Measurements from ENCODE around the gene DDX39A. TPM values are rescaled to one million over a fixed set of nuclear protein-coding genes. Genes with fewer than 3 reads are reported as not detected.

The DDX39A gene
- total RNA-seq, 5 donors from 2014 or later (not counting 1 experiment from before 2014, with no cell fraction given): 159 to 280 (median 179) TPM

DNA sequence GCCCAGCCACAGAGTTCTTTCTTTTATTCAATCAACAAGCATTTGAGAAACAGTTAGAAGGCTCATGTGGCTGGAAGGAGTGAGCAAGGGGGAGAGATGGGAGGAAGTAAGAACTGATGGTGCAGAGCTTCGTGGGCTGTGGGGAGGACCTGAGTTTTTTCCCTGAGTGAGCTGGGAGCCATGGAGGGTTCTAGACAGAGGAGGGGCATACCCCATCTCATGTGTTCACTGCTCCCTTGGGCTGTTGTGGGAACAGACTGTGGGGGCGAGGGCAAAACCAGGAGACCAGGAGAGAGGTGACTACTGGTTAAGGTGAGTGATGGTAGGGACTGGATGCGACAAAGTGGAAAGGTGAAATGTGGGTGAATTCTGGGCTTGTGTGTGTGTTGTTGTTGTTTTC, 11.6 kb upstream of the DDX39A start:
- Histone ChIP-seq H3K4me1 (ENCODE audit: control insufficient read depth in 1 of 2, extremely low read depth in 1 of 2, insufficient read depth in 2 of 2, low read length in 2 of 2) (peaks cover 7 to 36% of the 10 kb centered on the region in 2 experiments), H3K9me3 (no peaks in the 10 kb centered on the region), H3K36me3 (ENCODE audit: control insufficient read depth in 2 of 2, extremely low read depth in 1 of 2, insufficient read depth in 1 of 2, low read length in 1 of 2) (peaks cover 0 to 3% of the 10 kb centered on the region in 2 donors), H3K27ac (ENCODE audit: low read length) (no peak overlapping the region), H3K4me3 (ENCODE audit: control insufficient read depth in 1 of 2, extremely low read depth in 1 of 2, low read length in 1 of 2) (no peak overlapping the region), H3K27me3 (replicated peaks in 1 of 2; ENCODE audit: control insufficient read depth in 2 of 2, extremely low read depth in 1 of 2, insufficient read depth in 2 of 2, low read length in 1 of 2) (peaks cover 0 to 9% of the 10 kb centered on the region in 2 experiments)
- WGBS (ENCODE audit: insufficient coverage): 100% methylated on average over 1 of the region's 3 CpGs
- CTCF ChIA-PET: interaction anchor here in 1 of 2 donors (1.5 kb wide), 1 partner anchor 10 kb away, joined by 3 read pairs; no protein-coding TSS in a partner anchor
- Mint-ChIP-seq H3K27ac (peak overlapping the region in 1 of 2 donors; percentile 48), H3K9me3 (no peaks in the 10 kb centered on the region), H3K27me3 (no peaks in the 10 kb centered on the region), H3K4me3 (peak overlapping the region in 2 of 3 donors; percentile 17 to 29), H3K36me3 (no peaks in the 10 kb centered on the region), H3K4me1 (peaks cover 27 to 36% (median 31%) of the 10 kb centered on the region in 3 donors)
- ATAC-seq (replicated peaks in 1 of 4): no peak
- POLR2A ChIA-PET: no interaction called here
- no peak for DNase-seq

DNA sequence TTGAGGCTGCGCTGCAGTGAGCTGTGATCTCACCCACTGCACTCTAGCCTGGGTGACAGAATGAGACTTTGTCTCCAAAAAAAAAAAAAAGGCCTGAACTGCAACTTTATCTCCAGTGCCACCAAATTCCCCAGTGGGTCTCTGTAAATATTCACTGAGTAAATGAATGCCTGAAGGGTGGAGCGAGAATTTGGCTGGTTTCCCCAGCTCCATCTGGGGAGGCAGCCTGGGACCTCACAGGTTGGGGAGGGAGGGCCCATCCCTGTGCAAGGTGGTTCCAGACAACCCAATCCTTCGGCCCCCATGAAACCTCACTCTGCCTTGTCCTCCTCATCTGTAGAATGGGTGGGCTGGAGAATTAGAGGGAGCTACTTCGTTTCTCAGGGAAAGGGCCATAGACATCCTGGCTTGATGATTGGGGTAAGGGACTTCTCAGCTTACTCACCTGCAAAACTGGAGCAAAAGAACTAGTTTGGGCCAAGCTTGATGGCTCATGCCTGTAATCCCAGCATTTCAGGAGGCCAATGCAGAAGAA, 9.8 kb upstream of the DDX39A start:
- peaks cover 0 to 9% of the 10 kb centered on the region in 2 experiments for H3K27me3 ChIP-seq (replicated peaks in 1 of 2; ENCODE audit: control insufficient read depth in 2 of 2, extremely low read depth in 1 of 2, insufficient read depth in 2 of 2, low read length in 1 of 2)
- Mint-ChIP-seq H3K36me3 (no peaks in the 10 kb centered on the region), H3K4me1 (peaks cover 13 to 21% (median 16%) of the 10 kb centered on the region in 3 donors), H3K9me3 (no peaks in the 10 kb centered on the region), H3K27me3 (no peaks in the 10 kb centered on the region), H3K4me3 (no peak overlapping the region), H3K27ac (no peak overlapping the region)
- DNase-seq: no peak
- ChIA-PET CTCF (interaction anchor here (0.5 to 0.7 kb wide), 6 partner anchors 9 to 166 kb away, joined by 3 to 19 read pairs (median 6); no protein-coding TSS in a partner anchor), POLR2A (interaction anchor here (0.6 kb wide), 2 partner anchors 65 to 71 kb away, joined by 3 to 4 read pairs; no protein-coding TSS in a partner anchor)
- no peak for ATAC-seq (replicated peaks in 1 of 4)
- WGBS (ENCODE audit: insufficient coverage): no CpG with 5 or more reads among the region's 4 CpGs
- no peaks in the 10 kb centered on the region for H3K36me3 ChIP-seq (ENCODE audit: control insufficient read depth in 2 of 2, extremely low read depth in 1 of 2, insufficient read depth in 1 of 2, low read length in 1 of 2)
- H3K27ac ChIP-seq (ENCODE audit: low read length): no peak overlapping the region
- H3K9me3 ChIP-seq: no peaks in the 10 kb centered on the region
- no peak overlapping the region for H3K4me3 ChIP-seq (ENCODE audit: control insufficient read depth in 1 of 2, extremely low read depth in 1 of 2, low read length in 1 of 2)
- H3K4me1 ChIP-seq (ENCODE audit: control insufficient read depth in 1 of 2, extremely low read depth in 1 of 2, insufficient read depth in 2 of 2, low read length in 2 of 2): peaks cover 3 to 21% of the 10 kb centered on the region in 2 experiments

DNA sequence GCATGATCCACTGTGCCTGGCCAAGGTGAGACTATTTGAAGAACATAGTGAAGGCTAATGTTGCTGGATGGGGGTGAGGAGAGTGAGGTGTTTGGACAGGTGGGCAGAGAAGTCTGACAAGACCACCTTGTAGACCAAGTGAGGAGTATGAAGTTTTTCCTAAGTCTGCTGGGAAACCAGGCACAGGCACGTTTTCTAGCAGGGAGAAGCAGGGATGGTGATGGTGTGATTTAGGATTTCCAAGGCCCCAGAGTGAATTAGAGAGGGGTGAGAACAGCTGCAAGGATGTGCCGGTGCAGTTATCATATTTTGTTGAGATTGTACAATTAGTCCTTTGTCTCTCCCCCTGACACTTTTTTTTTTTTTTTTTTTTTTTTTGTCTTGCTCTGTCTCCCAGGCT, 8.3 kb upstream of the DDX39A start:
- CTCF ChIA-PET: no interaction called here
- H3K27ac Mint-ChIP-seq: no peak overlapping the region

DNA sequence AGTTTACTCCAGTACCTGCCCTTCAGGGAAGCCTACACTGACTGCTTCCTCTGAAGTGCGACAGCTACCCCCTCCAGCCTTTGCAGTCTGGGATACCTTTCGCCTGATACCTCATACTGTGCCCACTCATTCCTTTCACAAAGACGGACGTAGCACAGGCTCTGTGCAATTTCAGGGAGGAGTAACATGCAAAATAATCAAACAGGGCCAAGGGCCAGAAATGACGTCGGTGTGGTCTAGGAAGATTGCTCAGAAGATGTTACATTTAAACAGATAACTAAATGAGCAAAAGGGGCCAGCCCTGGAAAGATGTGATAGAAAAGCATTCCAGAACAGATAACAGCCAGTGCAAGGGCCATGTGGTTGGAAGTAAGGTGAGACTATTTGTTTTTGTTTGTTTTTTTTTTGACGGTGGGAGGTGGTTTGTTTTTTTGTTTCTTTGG, 6.6 kb upstream of the DDX39A start:
- Histone ChIP-seq H3K27ac (ENCODE audit: low read length) (no peak overlapping the region), H3K4me3 (ENCODE audit: control insufficient read depth in 1 of 2, extremely low read depth in 1 of 2, low read length in 1 of 2) (no peak overlapping the region), H3K9me3 (no peaks in the 10 kb centered on the region), H3K4me1 (ENCODE audit: control insufficient read depth in 1 of 2, extremely low read depth in 1 of 2, insufficient read depth in 2 of 2, low read length in 2 of 2) (no peaks in the 10 kb centered on the region), H3K36me3 (ENCODE audit: control insufficient read depth in 2 of 2, extremely low read depth in 1 of 2, insufficient read depth in 1 of 2, low read length in 1 of 2) (no peaks in the 10 kb centered on the region), H3K27me3 (replicated peaks in 1 of 2; ENCODE audit: control insufficient read depth in 2 of 2, extremely low read depth in 1 of 2, insufficient read depth in 2 of 2, low read length in 1 of 2) (peaks cover 0 to 2% of the 10 kb centered on the region in 2 experiments)
- Mint-ChIP-seq H3K4me1 (peaks cover 0 to 3% (median 3%) of the 10 kb centered on the region in 3 donors), H3K27me3 (no peaks in the 10 kb centered on the region), H3K9me3 (no peaks in the 10 kb centered on the region), H3K4me3 (no peak overlapping the region), H3K27ac (no peak overlapping the region), H3K36me3 (no peaks in the 10 kb centered on the region)
- ATAC-seq (replicated peaks in 1 of 4) (no peak), DNase-seq (no peak)
- POLR2A ChIA-PET: no interaction called here
- WGBS (ENCODE audit: insufficient coverage): 90% methylated on average over 4 of the region's 7 CpGs
- CTCF ChIA-PET: no interaction called here

More for the DNA sequence above, 8.3 kb upstream of the DDX39A start:
- no peak overlapping the region for H3K27ac ChIP-seq (ENCODE audit: low read length)
- Mint-ChIP-seq H3K9me3 (no peaks in the 10 kb centered on the region), H3K27me3 (no peaks in the 10 kb centered on the region), H3K4me3 (no peak overlapping the region), H3K36me3 (no peaks in the 10 kb centered on the region), H3K4me1 (peaks cover 9 to 17% (median 12%) of the 10 kb centered on the region in 3 donors)
- WGBS (ENCODE audit: insufficient coverage): no CpG with 5 or more reads among the region's 2 CpGs
- peaks cover 0 to 9% of the 10 kb centered on the region in 2 experiments for H3K27me3 ChIP-seq (replicated peaks in 1 of 2; ENCODE audit: control insufficient read depth in 2 of 2, extremely low read depth in 1 of 2, insufficient read depth in 2 of 2, low read length in 1 of 2)
- POLR2A ChIA-PET: no interaction called here
- H3K4me3 ChIP-seq (ENCODE audit: control insufficient read depth in 1 of 2, extremely low read depth in 1 of 2, low read length in 1 of 2): no peak overlapping the region
- DNase-seq (no peak), ATAC-seq (replicated peaks in 1 of 4) (no peak)
- H3K4me1 ChIP-seq (ENCODE audit: control insufficient read depth in 1 of 2, extremely low read depth in 1 of 2, insufficient read depth in 2 of 2, low read length in 2 of 2): peaks cover 0 to 11% of the 10 kb centered on the region in 2 experiments
- H3K9me3 ChIP-seq: no peaks in the 10 kb centered on the region
- H3K36me3 ChIP-seq (ENCODE audit: control insufficient read depth in 2 of 2, extremely low read depth in 1 of 2, insufficient read depth in 1 of 2, low read length in 1 of 2): no peaks in the 10 kb centered on the region

DNA sequence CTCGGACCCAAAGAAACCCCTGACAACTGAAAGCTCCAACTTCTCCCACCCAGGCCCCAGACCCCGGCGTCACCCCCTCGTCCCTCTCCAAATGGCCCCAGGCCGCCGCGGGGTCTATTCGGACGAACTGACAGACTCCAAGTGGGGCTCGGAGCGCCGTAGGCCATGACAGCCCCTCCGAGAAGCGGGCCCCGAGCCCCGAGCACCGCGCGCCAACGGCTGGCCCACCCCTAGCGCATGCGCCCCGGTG, 360 bp downstream of the DDX39A start:
- Histone ChIP-seq H3K27me3 (replicated peaks in 1 of 2; ENCODE audit: control insufficient read depth in 2 of 2, extremely low read depth in 1 of 2, insufficient read depth in 2 of 2, low read length in 1 of 2) (no peaks in the 10 kb centered on the region), H3K4me3 (ENCODE audit: control insufficient read depth in 1 of 2, extremely low read depth in 1 of 2, low read length in 1 of 2) (peak overlapping the region; percentile 68 to 83), H3K9me3 (no peaks in the 10 kb centered on the region), H3K36me3 (ENCODE audit: control insufficient read depth in 2 of 2, extremely low read depth in 1 of 2, insufficient read depth in 1 of 2, low read length in 1 of 2) (peaks cover 0 to 16% of the 10 kb centered on the region in 2 donors), H3K4me1 (ENCODE audit: control insufficient read depth in 1 of 2, extremely low read depth in 1 of 2, insufficient read depth in 2 of 2, low read length in 2 of 2) (peaks cover 13 to 56% of the 10 kb centered on the region in 2 experiments), H3K27ac (ENCODE audit: low read length) (peak overlapping the region; percentile 96)
- Mint-ChIP-seq H3K4me1 (peaks cover 36 to 44% (median 39%) of the 10 kb centered on the region in 3 donors), H3K9me3 (no peaks in the 10 kb centered on the region), H3K36me3 (peaks cover 17% of the 10 kb centered on the region), H3K27ac (peak overlapping the region; percentile 95 to 97), H3K4me3 (peak overlapping the region; percentile 86 to 95 (median 94)), H3K27me3 (no peaks in the 10 kb centered on the region)
- DNase-seq: peak in 5 of 35 experiments; percentile 67 to 79 (median 75)
- CTCF ChIA-PET: interaction anchor here in 1 of 2 donors (0.5 kb wide), 1 partner anchor 136 kb away, joined by 3 read pairs; no protein-coding TSS in a partner anchor
- 0% methylated on average over 15 of the region's 23 CpGs for WGBS (ENCODE audit: insufficient coverage)
- peak; percentile 54 to 59 (median 58) for ATAC-seq (replicated peaks in 1 of 4)
- POLR2A ChIA-PET: interaction anchor here in 1 of 2 donors (1.2 kb wide), 1 partner anchor 13 kb away, joined by 9 read pairs; no protein-coding TSS in a partner anchor

GRCh38 chr19:14416817-14417231, 2.3 kb downstream of the DDX39A start:
- Histone ChIP-seq H3K4me3 (ENCODE audit: control insufficient read depth in 1 of 2, extremely low read depth in 1 of 2, low read length in 1 of 2) (peak overlapping the region in 1 of 2 donors; percentile 36), H3K9me3 (no peaks in the 10 kb centered on the region), H3K27ac (ENCODE audit: low read length) (peak overlapping the region; percentile 96), H3K27me3 (replicated peaks in 1 of 2; ENCODE audit: control insufficient read depth in 2 of 2, extremely low read depth in 1 of 2, insufficient read depth in 2 of 2, low read length in 1 of 2) (no peaks in the 10 kb centered on the region), H3K36me3 (ENCODE audit: control insufficient read depth in 2 of 2, extremely low read depth in 1 of 2, insufficient read depth in 1 of 2, low read length in 1 of 2) (peaks cover 9 to 34% of the 10 kb centered on the region in 2 donors), H3K4me1 (ENCODE audit: control insufficient read depth in 1 of 2, extremely low read depth in 1 of 2, insufficient read depth in 2 of 2, low read length in 2 of 2) (peaks cover 13 to 76% of the 10 kb centered on the region in 2 experiments)
- no peaks in the 10 kb centered on the region for H3K9me3 Mint-ChIP-seq
- ATAC-seq (replicated peaks in 1 of 4) (no peak), DNase-seq (no peak)
- peak overlapping the region; percentile 84 to 93 for H3K27ac Mint-ChIP-seq
- H3K36me3 Mint-ChIP-seq: peaks cover 22% of the 10 kb centered on the region
- H3K4me3 Mint-ChIP-seq: peak overlapping the region; percentile 67 to 86 (median 73)
- WGBS (ENCODE audit: insufficient coverage): no CpG with 5 or more reads among the region's 6 CpGs
- H3K4me1 Mint-ChIP-seq: peaks cover 53 to 61% (median 57%) of the 10 kb centered on the region in 3 donors
- CTCF ChIA-PET: no interaction called here
- POLR2A ChIA-PET: no interaction called here
- H3K27me3 Mint-ChIP-seq: no peaks in the 10 kb centered on the region
